H1 (cell line): ENCODE data around the gene RFNG.

ENCODE experiments used
- CBX8 ChIP-seq: fragments of 300-800, 300-1000 bp; sonication (generic); IDR thresholded peaks from 2 replicates; pipeline ENCODE4 v1.7.1; 2016; ENCODE audit warnings: low read depth, low read length, borderline replicate concordance
- CHD7 ChIP-seq: fragments of 300-600 bp; sonication (generic); IDR thresholded peaks from 2 replicates; pipeline ENCODE4 v1.7.1; 2012; ENCODE audit warnings: low read length, moderate library complexity, mild to moderate bottlenecking, inconsistent platforms; ENCODE audit not compliant: insufficient replicate concordance
- CREB1 ChIP-seq: IDR thresholded peaks from 2 replicates; pipeline ENCODE4 v1.6.1; 2012; ENCODE audit warnings: inconsistent platforms
- CTCF ChIP-seq, 3 experiments: IDR thresholded peaks; 1 replicate in 2 of 3; 2 replicates in 1 of 3; pipeline versions ENCODE4 v1.5.1 to v1.6.1; 2011; ENCODE audit warnings: low read length in 3 of 3, mild to moderate bottlenecking in 3 of 3, inconsistent platforms in 2 of 3, low read depth in 1 of 3, moderate library complexity in 1 of 3; ENCODE audit not compliant: insufficient read depth in 1 of 3; ENCODE audit errors: control extremely low read depth in 1 of 3
- EP300 ChIP-seq, 2 experiments: IDR thresholded peaks; 1 replicate in 1 of 2; 2 replicates in 1 of 2; pipeline ENCODE4 v1.6.1; 2011 to 2012; ENCODE audit warnings: low read depth in 2 of 2, low read length in 2 of 2, mild to moderate bottlenecking in 2 of 2, borderline replicate concordance in 1 of 2, inconsistent platforms in 1 of 2, moderate library complexity in 1 of 2
- EZH2 ChIP-seq: fragments of 200-600 bp; sonication (generic); IDR thresholded peaks from 2 replicates; pipeline ENCODE4 v1.7.1; 2012; ENCODE audit warnings: low read depth, mild to moderate bottlenecking, moderate library complexity, low read length, inconsistent platforms; ENCODE audit not compliant: severe bottlenecking
- GTF2F1 ChIP-seq: IDR thresholded peaks from 2 replicates; pipeline ENCODE4 v1.6.1; 2012; ENCODE audit warnings: low read depth, low read length, improper control_type of control experiment, borderline replicate concordance
- JUN ChIP-seq: IDR thresholded peaks from 2 replicates; pipeline ENCODE4 v1.6.1; 2011; ENCODE audit warnings: low read depth, mild to moderate bottlenecking, improper control_type of control experiment, low read length
- JUND ChIP-seq: IDR thresholded peaks from 2 replicates; pipeline ENCODE4 v1.6.1; 2011; ENCODE audit warnings: mild to moderate bottlenecking, improper control_type of control experiment, low read length
- MAX ChIP-seq: IDR thresholded peaks from 2 replicates; pipeline ENCODE4 v1.6.1; 2012; ENCODE audit warnings: inconsistent platforms
- SUZ12 ChIP-seq: fragments of 200-600 bp; sonication (generic); IDR thresholded peaks from 2 replicates; pipeline ENCODE4 v1.6.1; 2012; ENCODE audit warnings: mild to moderate bottlenecking, inconsistent platforms, low read length, moderate library complexity, mixed read lengths

DNA sequence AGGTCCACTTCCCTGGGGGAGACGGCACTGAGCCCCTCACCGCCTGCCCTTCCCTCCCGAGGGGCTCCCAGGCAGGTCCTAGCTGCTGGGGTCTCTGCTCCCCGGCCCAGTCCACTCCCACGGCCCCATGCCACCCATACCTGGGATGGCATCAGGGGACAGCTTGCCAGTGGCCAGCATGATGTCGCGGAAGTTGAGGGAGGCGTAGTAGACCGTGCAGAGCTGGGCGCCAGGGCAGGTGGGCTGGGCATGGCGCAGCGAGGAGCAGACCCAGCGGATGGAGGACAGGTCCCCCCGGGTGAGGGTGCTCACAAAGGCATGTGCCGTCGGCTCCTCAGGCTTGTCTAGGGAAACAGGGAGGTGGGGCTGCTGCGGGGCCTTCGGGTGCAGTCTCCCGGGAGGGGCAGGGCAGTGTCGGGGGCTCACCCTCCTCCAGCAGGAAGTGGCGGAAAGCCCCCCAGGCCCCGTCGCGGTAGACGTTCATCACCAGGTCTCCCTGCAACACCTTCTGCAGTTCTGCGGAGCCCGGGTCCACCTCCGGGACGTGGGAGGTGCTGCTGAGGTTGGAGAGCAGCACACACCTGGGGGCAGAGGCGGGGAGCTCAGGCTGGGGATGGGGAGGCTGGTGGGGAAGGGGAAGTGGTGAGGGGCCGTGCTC, 32.9 kb upstream of the RFNG start:
- TF ChIP-seq MAX, result no peak
- no peak for TF ChIP-seq EZH2
- TF ChIP-seq CTCF (IDR thresholded peaks at IDR 0.05; ENCODE audit: control extremely low read depth in 1 of 3, insufficient read depth in 1 of 3, low read depth in 1 of 3, low read length in 3 of 3), result no peak
- no peak for TF ChIP-seq JUN
- TF ChIP-seq EP300 (IDR thresholded peaks at IDR 0.05; ENCODE audit: borderline replicate concordance in 1 of 2, low read depth in 2 of 2, low read length in 2 of 2), result no peak
- no peak for TF ChIP-seq CHD7
- TF ChIP-seq CREB1, result no peak
- TF ChIP-seq SUZ12, result no peak
- no peak for TF ChIP-seq JUND
- no peak for TF ChIP-seq GTF2F1
- TF ChIP-seq CBX8, result no peak
